Neural progenitor cell (in vitro differentiated cells): ENCODE results near the gene C10orf105.

Source experiments
- EZH2phosphoT487 ChIP-seq: fragments of 200-600 bp; sonication (generic); IDR thresholded peaks from 2 replicates; pipeline ENCODE4 v1.6.1; 2017; ENCODE audit warnings: antibody characterized with exemption
- TF ChIP-seq, protein P1 (sequence below): fragments of 200-600 bp; sonication (generic); IDR thresholded peaks from 2 replicates; pipeline ENCODE4 v1.5.1; 2017; ENCODE audit warnings: antibody characterized with exemption, mild to moderate bottlenecking

DNA sequence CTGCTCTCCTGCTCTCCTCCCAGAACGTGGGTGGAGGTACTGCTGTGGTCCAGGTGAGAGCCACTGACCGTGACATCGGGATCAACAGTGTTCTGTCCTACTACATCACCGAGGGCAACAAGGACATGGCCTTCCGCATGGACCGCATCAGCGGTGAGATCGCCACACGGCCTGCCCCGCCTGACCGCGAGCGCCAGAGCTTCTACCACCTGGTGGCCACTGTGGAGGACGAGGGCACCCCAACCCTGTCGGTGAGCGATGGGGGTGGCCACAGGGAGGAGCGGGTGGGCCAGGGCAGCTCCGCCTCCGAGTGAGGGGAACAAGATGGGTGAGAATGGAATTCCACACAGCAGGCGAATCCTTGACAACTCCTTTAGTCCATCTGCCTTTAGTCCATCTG is 22.1 kb upstream of the C10orf105 start:
- TF ChIP-seq, protein P1, sequence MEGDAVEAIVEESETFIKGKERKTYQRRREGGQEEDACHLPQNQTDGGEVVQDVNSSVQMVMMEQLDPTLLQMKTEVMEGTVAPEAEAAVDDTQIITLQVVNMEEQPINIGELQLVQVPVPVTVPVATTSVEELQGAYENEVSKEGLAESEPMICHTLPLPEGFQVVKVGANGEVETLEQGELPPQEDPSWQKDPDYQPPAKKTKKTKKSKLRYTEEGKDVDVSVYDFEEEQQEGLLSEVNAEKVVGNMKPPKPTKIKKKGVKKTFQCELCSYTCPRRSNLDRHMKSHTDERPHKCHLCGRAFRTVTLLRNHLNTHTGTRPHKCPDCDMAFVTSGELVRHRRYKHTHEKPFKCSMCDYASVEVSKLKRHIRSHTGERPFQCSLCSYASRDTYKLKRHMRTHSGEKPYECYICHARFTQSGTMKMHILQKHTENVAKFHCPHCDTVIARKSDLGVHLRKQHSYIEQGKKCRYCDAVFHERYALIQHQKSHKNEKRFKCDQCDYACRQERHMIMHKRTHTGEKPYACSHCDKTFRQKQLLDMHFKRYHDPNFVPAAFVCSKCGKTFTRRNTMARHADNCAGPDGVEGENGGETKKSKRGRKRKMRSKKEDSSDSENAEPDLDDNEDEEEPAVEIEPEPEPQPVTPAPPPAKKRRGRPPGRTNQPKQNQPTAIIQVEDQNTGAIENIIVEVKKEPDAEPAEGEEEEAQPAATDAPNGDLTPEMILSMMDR: no peak
- no peak for TF ChIP-seq EZH2phosphoT487
